Osteocyte (in vitro differentiated cells): ENCODE measurements around the gene RBM45. TPM values are rescaled to one million over a fixed set of nuclear protein-coding genes. Genes with fewer than 3 reads are reported as not detected.
"Not testable (repeated sequence)": the region's sequence is repeated elsewhere in the genome, so short reads cannot be mapped to it uniquely, and the experiment has no call there.

Experiments
- DNase-seq: peaks from one replicate; pipeline ENCODE4 v3.0.0; 2021; ENCODE audit warnings: mixed read lengths; ENCODE audit not compliant: unreplicated experiment; ENCODE audit errors: extremely low spot score
- H3K27ac Mint-ChIP-seq: one replicate; pipeline ENCODE4 v1.8.0; 2021; ENCODE audit warnings: mild to moderate bottlenecking, mixed read lengths; ENCODE audit not compliant: unreplicated experiment
- H3K27me3 Mint-ChIP-seq: one replicate; pipeline ENCODE4 v1.8.0; 2021; ENCODE audit warnings: mixed read lengths; ENCODE audit not compliant: unreplicated experiment
- H3K36me3 Mint-ChIP-seq: one replicate; pipeline ENCODE4 v1.8.0; 2021; ENCODE audit warnings: mixed read lengths; ENCODE audit not compliant: unreplicated experiment
- H3K4me1 Mint-ChIP-seq: one replicate; pipeline ENCODE4 v1.8.0; 2021; ENCODE audit warnings: mixed read lengths; ENCODE audit not compliant: unreplicated experiment
- H3K4me3 Mint-ChIP-seq: one replicate; pipeline ENCODE4 v1.8.0; 2021; ENCODE audit warnings: mild to moderate bottlenecking, moderate library complexity, mixed read lengths; ENCODE audit not compliant: unreplicated experiment
- H3K9me3 Mint-ChIP-seq: one replicate; pipeline ENCODE4 v1.8.0; 2021; ENCODE audit warnings: mixed read lengths; ENCODE audit not compliant: unreplicated experiment
- total RNA-seq: library from RNA; stranded (reverse); gene quantifications from 2 replicates; pipeline ENCODE4 v1.2.1, GENCODE V29; 2021
- TF ChIP-seq, protein P1 (sequence below): fragments of 200-600 bp; sonication (generic); IDR thresholded peaks from 2 replicates; pipeline ENCODE4 v1.5.0; 2021; ENCODE audit warnings: antibody characterized with exemption, mild to moderate bottlenecking, moderate library complexity

The RBM45 gene
- total RNA-seq, 1 donor from 2014 or later = 12.9 TPM

DNA sequence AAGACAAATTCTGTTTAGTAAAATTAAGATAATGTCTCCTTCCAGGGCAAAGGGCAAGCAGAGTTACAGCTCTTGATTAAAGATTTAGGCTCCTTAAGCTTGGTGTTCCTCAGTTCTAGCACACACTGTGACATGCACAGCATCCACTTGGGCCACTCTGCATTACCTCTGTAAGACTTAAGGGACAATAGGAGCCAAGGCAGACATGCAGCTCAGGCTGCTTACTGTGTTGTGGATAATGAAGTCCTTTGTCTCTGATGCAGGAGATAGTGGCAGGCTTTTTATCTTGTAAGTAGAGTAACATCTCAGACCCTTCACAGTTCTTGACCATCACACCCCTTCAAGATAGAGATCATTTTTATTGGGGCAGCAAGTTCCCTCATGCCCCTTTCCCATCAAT is 31.2 kb downstream of the RBM45 start:
- TF ChIP-seq, protein P1, sequence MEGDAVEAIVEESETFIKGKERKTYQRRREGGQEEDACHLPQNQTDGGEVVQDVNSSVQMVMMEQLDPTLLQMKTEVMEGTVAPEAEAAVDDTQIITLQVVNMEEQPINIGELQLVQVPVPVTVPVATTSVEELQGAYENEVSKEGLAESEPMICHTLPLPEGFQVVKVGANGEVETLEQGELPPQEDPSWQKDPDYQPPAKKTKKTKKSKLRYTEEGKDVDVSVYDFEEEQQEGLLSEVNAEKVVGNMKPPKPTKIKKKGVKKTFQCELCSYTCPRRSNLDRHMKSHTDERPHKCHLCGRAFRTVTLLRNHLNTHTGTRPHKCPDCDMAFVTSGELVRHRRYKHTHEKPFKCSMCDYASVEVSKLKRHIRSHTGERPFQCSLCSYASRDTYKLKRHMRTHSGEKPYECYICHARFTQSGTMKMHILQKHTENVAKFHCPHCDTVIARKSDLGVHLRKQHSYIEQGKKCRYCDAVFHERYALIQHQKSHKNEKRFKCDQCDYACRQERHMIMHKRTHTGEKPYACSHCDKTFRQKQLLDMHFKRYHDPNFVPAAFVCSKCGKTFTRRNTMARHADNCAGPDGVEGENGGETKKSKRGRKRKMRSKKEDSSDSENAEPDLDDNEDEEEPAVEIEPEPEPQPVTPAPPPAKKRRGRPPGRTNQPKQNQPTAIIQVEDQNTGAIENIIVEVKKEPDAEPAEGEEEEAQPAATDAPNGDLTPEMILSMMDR = no peak
- Mint-ChIP-seq H3K4me3 (no peak overlapping the region), H3K9me3 (no peaks in the 10 kb centered on the region), H3K4me1 (peaks cover 3% of the 10 kb centered on the region), H3K36me3 (no peaks in the 10 kb centered on the region), H3K27me3 (peaks cover 9% of the 10 kb centered on the region), H3K27ac (no peak overlapping the region)
- DNase-seq = no peak

DNA sequence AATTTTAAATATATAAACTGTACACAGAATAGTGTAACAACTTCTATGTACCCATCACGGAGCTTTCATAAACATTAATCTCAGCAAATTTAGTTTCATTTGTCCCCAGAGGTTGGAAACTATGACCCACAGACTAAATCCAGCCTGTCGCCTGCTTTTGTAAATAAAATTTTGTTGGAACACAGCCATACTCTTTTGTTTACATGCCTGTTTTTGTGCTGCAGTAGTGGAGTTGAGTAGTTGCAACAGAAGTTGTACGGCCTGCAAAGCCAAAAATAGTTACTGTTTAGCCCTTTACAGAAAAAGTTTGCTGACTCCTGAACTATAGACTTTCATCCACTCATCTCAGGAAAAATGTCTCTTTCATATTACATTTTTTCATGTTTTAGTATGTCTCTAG is 39.8 kb downstream of the RBM45 start:
- no peak for DNase-seq
- H3K4me1 Mint-ChIP-seq = no peaks in the 10 kb centered on the region
- TF ChIP-seq, protein P1 = no peak
- H3K27me3 Mint-ChIP-seq = peaks cover 4% of the 10 kb centered on the region
- H3K9me3 Mint-ChIP-seq = peaks cover 9% of the 10 kb centered on the region
- no peak overlapping the region for H3K27ac Mint-ChIP-seq
- H3K4me3 Mint-ChIP-seq = no peak overlapping the region
- no peaks in the 10 kb centered on the region for H3K36me3 Mint-ChIP-seq

DNA sequence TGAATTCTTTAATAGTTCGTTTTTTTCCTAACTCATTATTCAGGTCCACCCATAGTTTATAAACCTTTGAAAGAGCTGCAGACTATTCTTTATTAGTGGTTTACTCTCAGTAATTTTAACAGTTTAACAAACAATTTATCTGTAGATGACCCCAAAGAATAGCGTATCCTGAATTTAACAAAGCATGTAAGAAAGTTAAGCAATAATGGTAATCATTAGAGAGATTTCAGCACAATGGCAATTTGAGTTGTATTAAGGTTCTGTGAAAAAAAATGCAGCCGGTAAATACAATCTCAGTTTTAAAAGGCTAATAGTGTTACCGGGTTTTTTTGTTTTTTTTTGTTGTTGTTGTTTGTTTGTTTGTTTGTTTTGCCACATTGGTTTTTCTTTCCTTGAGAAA is 40.3 kb downstream of the RBM45 start:
- peaks cover 9% of the 10 kb centered on the region for H3K9me3 Mint-ChIP-seq

DNA sequence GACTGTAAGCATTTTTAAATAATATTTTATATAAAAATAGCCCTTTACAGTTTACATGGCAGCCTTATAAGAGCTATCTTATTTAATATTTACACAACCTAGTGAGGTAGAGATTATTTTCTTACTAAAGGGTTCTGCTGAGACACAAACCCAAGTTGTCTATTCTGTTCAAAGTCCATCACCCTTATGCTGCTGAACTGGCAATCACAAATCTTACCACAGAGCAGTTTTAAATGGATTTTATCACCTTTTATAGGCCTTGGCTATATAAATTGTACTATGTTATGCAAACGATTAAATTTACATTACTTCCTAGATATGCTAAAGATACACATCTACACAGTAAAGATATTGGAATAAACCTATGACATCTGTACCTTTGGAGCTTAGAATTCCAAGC is 40.7 kb downstream of the RBM45 start:
- peaks cover 9% of the 10 kb centered on the region for H3K9me3 Mint-ChIP-seq
- no peaks in the 10 kb centered on the region for H3K4me1 Mint-ChIP-seq
- TF ChIP-seq, protein P1 = no peak
- DNase-seq = no peak
- no peak overlapping the region for H3K4me3 Mint-ChIP-seq
- no peaks in the 10 kb centered on the region for H3K36me3 Mint-ChIP-seq
- peaks cover 4% of the 10 kb centered on the region for H3K27me3 Mint-ChIP-seq
- no peak overlapping the region for H3K27ac Mint-ChIP-seq

More for the DNA sequence above, 40.3 kb downstream of the RBM45 start:
- DNase-seq = no peak
- Mint-ChIP-seq H3K27ac (no peak overlapping the region), H3K36me3 (no peaks in the 10 kb centered on the region), H3K4me1 (no peaks in the 10 kb centered on the region), H3K27me3 (peaks cover 5% of the 10 kb centered on the region), H3K4me3 (no peak overlapping the region)
- TF ChIP-seq, protein P1 = no peak

DNA sequence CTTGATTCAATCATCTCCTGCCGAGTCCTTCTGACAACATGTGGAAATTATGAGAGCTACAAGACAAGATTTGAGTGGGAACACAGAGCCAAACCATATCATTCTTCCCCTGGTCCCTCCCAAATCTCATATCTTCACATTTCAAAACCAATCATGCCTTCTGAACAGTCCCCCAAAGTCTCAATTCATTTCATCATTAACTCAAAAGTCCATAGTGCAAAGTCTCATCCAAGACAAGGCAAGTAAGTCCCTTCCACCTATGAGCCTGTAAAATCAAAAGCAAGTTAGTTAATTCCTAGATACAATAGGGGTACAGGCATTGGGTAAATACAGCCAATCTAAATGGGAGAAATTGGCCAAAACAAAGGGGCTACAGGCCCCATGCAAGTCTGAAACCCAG is 41.6 kb downstream of the RBM45 start:
- H3K4me3 Mint-ChIP-seq, H3K36me3 Mint-ChIP-seq, DNase-seq, H3K9me3 Mint-ChIP-seq, H3K27ac Mint-ChIP-seq, H3K4me1 Mint-ChIP-seq: not testable (repeated sequence)
- peaks cover 11% of the 10 kb centered on the region for H3K27me3 Mint-ChIP-seq

DNA sequence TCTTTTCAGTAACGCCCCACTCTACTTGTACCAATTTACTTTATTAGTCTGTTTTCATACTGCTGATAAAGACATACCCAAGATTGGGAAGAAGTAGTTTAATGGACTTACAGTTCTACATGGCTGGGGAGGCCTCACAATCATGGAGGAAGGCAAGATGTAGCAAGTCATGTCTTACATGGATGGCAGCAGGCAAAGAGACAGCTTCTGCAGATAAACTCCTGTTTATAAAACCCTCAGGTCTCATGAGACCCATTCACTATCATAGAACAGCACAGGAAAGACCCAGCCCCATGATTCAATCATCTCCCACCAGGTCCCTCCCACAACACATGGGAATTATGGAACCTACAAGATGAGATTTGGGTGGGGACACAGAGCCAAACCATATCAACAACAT is 43.3 kb downstream of the RBM45 start:
- Mint-ChIP-seq H3K27me3 (peaks cover 14% of the 10 kb centered on the region), H3K4me3 (no peak overlapping the region), H3K36me3 (no peaks in the 10 kb centered on the region), H3K27ac (no peak overlapping the region), H3K9me3 (peaks cover 9% of the 10 kb centered on the region), H3K4me1 (no peaks in the 10 kb centered on the region)
- TF ChIP-seq, protein P1 = no peak
- no peak for DNase-seq
